GM18526 (cell line): ENCODE results near the gene NPS.

Experiments used
- POLR2A ChIP-seq: IDR thresholded peaks from 3 replicates; pipeline ENCODE4 v1.6.1; 2011; ENCODE audit not compliant: insufficient read length; ENCODE audit errors: extremely low read depth

The NPS gene

DNA sequence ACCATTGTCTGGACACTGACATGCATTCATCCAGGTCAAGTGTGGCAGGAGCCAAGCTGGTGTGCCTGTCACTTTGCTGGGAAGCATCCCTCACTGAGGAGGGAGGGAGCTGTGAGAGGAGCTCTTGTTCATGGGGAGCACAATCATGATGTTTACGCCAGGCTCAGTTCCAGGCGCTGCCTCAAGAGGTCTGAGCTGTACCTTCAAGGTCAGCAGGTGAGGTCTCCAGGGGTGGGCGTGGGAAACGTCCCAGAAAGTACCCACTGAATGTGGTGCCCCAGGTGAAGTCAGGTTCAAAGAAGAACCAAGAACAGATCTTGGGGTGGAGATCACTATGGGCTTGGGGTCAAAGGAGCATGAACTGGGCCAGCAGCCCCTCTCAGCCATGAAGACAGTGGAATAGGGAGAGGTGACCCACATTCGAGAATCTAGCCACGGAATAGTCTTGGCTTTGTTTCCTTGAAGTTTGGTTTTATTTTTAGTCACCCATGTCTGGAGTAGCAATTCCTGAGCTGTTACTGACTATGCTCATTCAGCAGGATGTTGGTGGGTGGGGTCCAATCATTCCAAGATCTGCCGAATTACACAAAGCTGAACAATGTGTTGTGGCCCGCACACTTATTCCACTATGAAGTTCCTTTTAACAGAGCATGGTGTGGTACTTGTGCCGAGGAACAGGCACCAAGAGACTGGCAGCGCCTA is 29.3 kb downstream of the NPS start:
- no peak for TF ChIP-seq POLR2A

GRCh38 chr10:127578961-127579305 is 29.8 kb downstream of the NPS start:
- TF ChIP-seq POLR2A, result no peak

DNA sequence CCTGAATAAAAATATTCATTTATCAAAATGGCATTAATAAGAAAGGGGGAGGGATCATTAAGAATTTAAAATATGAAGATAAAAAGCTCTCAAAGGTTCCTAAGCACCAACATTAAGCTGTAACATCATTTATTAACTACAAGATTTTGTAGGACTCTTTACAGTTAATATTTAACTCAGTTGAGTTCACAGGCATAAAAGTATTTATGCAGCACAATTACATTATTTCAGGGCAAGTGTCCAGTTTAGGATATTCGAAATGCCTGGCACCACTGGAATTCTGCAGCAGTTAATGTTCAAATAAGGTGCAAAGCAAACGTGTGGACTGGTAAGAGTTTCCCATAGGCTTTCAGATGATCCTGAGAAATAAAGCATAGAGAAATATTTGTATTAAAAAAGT is 30.5 kb downstream of the NPS start:
- no peak for TF ChIP-seq POLR2A

DNA sequence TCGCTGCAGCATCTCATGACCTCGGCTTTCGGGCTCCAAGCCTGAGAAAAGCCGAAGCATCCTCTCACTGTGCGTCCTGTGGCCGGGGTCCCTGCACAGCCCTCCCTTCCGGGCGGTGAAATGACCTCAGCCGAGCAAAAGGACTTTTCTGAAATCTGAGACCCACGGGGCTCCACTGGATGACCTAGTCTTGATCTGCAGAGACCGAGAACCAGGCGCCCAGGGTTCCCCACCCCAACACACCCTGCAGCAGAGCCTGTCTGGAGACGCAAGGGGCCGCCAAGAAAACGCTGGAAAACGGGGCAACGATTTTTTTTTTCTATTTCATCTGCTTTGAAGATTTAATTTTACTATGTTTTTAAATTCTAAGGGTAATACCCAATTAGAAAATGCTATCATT is 31.7 kb downstream of the NPS start:
- no peak for TF ChIP-seq POLR2A

DNA sequence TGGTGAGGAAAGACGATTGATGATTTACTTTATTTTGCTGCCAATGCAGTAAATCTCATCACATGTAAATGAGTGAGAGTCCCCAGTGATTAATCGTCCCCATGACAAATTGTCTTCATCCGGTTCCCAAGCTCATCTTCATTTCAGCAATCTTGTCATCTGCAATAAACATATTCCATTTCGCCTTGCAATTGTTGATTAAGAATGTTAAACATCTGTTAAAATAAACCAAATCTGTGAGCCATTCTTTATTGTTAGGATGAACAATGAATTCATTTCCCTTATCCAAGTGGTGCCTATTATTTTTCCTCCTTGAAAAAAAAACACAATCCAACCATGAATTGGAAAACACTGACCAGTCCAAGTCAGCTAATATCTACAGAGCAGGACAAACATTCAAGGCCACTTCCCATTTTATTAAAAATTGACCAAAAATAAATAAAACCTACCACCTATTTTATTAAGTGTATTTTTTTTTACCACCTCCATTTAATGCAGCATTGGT is 36.5 kb downstream of the NPS start:
- no peak for TF ChIP-seq POLR2A

GRCh38 chr10:127587668-127588365 is 38.7 kb downstream of the NPS start:
- TF ChIP-seq POLR2A, result no peak

GRCh38 chr10:127592586-127592985 is 43.5 kb downstream of the NPS start:
- TF ChIP-seq POLR2A, result no peak

DNA sequence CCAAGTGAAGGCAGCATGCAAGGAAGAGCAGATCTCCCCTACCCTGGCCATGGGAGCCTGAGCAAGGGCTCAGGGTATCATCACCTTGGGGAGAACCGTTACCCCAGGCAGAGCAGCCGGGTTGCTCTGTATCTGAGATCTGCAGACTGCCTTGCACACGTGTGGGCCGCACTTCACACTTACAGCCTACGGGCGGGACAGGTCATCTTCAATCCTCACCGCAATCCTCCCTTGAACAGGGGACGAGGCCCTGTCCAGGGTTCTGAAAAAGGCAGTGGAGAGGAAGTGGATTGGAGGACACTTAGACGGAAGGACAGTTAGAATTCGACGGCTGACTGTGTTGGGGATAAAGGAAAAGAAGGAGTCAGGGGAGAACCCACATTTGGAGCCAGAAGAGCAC is 51.4 kb downstream of the NPS start:
- no peak for TF ChIP-seq POLR2A
